ENCODE measurements around the gene CKAP5.
"Not testable (repeated sequence)": the region's sequence is repeated elsewhere in the genome, so short reads cannot be mapped to it uniquely, and the experiment has no call there.

CKAP5 gene

DNA sequence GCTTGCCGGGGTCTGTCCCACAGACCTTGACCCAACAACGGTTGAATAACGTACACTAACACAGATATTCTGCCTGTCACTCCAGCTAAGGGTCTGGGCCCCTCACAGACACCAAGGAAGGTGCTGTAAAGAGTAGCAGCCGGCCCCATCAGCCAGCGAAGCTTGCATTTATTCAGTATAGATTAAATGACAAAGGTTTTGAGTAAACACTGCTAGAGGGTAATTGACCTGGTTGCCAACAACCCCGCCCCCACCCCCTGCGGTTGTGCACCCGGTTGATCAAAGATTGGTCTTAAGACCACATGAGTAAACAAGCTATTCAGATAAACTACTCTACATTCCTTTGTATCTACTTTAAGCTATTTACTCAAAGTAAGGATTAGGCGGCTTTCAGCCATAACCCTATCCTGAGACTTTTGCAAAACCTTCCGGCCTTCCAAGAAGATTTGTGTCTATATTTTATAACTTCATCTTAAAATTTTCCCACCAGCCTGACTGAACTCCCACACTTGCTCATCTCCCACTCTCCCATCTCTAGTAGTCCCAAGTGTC lies 4.8 kb upstream of the CKAP5 start:
- no peak for DNase-seq

- no peak for DNase-seq
Observed at GRCh38 chr11:46849631-46850030, 3.6 kb upstream of the CKAP5 start.

GRCh38 chr11:46846510-46846830 lies 390 bp upstream of the CKAP5 start:
- no peak for DNase-seq

DNA sequence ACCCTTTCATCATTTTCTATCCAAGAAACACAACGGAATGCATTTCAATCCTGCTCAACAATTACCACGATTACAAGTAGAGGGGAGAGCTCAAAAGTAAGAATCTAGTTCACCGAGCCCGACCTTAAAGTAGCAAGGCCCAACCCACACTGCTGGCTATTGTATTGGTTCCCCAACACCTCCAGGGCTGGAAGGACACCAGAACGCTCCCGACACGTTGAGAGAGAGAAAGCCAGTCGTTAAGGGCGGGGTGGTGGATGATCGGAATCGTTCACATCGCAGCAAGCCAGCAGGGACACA lies 690 bp downstream of the CKAP5 start:
- no peak for DNase-seq

DNA sequence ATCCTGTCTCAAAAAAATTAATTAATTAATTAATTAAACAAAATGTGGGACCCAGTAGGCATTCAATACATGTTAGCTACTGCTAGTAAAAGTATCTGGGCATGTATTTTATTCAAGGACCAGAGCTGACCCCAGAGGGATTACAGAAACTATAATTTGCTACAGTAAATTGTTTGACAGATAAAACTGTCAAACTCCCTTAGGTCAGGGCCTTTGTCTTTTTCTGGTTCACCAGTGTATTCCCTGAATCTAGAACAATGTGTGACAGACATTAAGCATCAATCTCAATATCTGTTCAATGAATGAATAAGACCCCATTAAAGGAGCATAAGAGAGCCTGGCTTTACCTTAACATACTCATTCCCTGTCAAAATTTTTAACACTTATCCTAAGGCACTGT lies 6.0 kb downstream of the CKAP5 start:
- no peak for DNase-seq

DNA sequence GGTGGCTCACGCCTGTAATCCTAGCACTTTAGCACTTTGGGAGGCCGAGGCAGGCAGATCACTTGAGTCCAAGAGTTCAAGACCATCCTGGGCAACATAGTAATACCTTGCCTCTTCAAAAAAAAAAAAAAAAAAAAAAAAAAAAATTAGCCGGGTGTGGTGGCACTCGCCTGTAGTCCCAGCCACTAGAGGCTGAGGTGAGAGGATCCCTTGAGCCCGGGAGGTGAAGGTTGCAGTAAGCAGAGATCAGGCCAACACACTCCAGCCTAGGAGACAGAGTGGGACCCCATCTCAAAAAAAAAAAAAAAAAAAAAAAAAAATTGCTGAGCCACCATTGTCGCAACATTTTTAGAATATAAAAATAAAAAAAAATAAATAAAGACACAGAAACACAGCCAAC lies 7.6 kb downstream of the CKAP5 start:
- DNase-seq: no peak

- no peak for DNase-seq
Observed at GRCh38 chr11:46837860-46838259, 8.2 kb downstream of the CKAP5 start.

GRCh38 chr11:46836870-46837269 lies 9.2 kb downstream of the CKAP5 start:
- no peak for DNase-seq

- no peak for DNase-seq
Observed at GRCh38 chr11:46836431-46836830, 9.6 kb downstream of the CKAP5 start.

DNA sequence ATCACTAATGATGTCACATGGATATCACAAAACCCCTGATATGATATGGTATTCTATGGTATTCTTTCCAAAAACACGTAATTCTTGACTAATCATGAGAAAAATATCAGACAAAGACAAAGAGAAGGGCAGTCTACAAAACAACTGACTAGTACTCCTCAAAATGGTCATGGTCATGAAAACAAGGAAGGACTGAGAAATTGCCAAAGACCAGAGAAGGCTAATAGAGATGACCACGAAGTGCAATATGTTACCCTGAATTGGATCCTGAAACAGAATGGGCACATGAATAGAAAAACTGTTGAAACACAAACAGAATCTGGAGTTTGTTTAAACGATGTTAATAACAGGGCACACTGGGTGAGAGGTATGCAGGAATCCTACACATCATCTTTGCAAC lies 10.2 kb downstream of the CKAP5 start:
- DNase-seq: no peak

DNA sequence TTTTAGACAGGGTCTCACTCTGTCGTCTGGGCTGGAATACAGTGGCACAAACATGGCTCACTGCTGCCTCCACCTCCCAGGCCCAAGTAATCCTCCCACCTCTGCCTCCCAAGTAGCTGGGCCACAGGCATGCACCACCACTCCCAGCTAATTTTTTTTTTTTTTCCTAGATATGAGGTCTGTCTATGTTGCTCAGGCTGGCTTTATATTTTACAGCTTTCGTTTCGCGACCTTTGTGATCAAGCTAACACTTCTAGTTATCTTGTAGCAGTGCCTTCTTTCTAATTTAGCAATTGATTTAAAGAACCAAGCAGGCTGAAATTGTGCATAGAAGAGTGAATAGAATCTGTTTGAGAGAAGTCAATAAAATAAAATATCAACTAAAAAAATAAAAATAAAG lies 11.3 kb downstream of the CKAP5 start:
- DNase-seq: no peak

DNA sequence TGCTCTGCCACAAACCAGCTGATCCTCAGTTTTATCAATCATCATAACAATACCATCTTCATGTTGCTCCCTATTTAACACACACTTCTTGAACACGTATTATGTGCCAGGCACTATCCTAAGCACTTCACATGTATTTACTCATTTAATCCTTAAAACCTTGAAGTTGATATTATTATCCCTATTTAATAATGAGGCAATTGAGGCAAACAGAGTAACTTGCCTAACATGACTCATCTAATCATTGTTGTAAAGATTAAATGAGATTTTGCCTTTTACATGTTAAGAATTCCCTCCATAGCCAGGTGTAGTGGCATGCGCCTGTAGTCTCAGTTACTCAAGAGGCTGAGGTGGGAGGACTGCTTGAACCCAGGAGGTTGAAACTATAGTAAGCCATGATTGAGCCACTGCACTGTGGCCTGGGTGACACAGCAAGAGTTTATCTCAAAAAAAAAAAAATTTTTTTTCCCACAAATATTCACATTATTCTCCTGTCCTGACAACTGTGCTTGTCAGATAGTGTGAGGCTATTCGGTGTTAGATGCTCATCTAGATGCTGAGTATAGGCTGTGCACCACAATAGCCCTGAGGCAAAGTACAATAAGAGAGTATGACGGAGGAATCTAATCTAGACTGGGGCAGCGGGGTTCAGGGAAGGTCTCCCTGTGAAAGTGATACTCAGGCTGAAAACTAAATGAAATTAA lies 13.4 kb downstream of the CKAP5 start:
- no peak for DNase-seq

DNA sequence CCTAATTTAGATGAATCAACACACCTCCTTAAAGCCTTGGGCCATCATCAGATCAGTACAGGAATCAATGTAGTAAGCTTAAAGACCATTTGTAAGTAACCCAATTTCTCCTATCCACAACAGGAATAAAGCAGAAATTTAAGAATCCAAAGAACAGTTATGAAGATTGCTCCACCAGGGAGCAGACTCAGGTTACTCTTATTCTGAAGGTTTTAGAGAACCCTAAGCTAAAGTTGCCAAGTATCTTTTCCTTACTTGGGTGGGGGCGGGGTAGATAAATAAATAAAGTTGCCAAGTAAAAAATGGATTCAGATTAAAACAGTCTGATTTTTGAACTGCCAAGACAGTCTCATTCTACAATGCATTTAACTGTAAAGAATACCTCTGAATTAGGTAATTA lies 18.1 kb downstream of the CKAP5 start:
- DNase-seq: no peak

- DNase-seq: peak; percentile 65
Observed at GRCh38 chr11:46826310-46827044, 19.6 kb downstream of the CKAP5 start.

GRCh38 chr11:46808799-46809431 lies 37.2 kb downstream of the CKAP5 start:
- no peak for DNase-seq

- DNase-seq: no peak
Observed at GRCh38 chr11:46801694-46802470, 44.2 kb downstream of the CKAP5 start.

- no peak for DNase-seq
Observed at GRCh38 chr11:46800177-46800576, 45.9 kb downstream of the CKAP5 start.

DNA sequence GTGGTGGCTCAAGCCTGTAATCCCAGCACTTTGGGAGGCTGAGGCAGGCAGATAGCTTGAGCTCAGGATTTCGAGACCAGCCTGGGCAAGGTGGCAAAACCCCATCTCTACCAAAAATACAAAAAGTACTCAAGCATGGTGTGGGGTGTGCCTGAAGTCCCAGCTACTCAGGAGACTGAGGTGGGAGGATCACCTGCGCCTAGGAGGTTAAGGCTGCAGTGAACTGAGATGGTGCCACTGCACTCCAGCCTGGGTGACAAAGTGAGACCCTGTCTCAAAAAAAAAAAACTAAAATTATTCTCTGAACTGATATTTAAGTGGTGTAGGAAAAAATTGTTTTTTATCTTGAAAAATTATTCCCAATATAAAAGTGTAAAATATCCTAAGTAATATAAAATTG lies 46.4 kb downstream of the CKAP5 start:
- DNase-seq: not testable (repeated sequence)

GRCh38 chr11:46778416-46778815 lies 67.7 kb downstream of the CKAP5 start:
- DNase-seq: no peak

- no peak for DNase-seq
Observed at GRCh38 chr11:46776878-46777277, 69.2 kb downstream of the CKAP5 start.

- no peak for DNase-seq
Observed at GRCh38 chr11:46769636-46770221, 76.4 kb downstream of the CKAP5 start.

GRCh38 chr11:46766656-46767055 lies 79.4 kb downstream of the CKAP5 start:
- DNase-seq: no peak

DNA sequence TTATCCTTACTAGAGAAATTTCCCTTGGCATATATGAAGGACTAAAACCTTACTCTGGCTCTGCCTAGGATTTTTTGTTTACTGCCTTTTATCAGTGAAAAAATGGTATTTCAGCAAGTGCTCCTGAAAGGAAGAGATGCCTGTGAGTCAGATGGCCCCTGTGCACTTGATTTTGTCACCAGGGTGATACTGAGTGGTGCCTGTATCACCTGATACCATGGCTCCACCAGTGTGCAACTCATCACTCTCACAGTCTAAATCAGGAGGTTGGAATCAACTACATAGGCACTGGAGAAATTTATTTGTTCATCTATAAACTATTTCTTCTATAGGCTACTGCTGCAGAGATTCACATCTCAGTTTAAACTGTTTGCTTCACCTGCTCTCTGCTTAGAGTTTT lies 83.8 kb downstream of the CKAP5 start:
- DNase-seq: no peak
